Osteocyte (in vitro differentiated cells): ENCODE results near the gene SH3PXD2B. TPM values are rescaled to one million over a fixed set of nuclear protein-coding genes. Genes with fewer than 3 reads are reported as not detected.

ENCODE experiments used
- DNase-seq: peaks from one replicate; pipeline ENCODE4 v3.0.0; 2021; ENCODE audit warnings: mixed read lengths; ENCODE audit not compliant: unreplicated experiment; ENCODE audit errors: extremely low spot score
- H3K27ac Mint-ChIP-seq: one replicate; pipeline ENCODE4 v1.8.0; 2021; ENCODE audit warnings: mild to moderate bottlenecking, mixed read lengths; ENCODE audit not compliant: unreplicated experiment
- H3K27me3 Mint-ChIP-seq: one replicate; pipeline ENCODE4 v1.8.0; 2021; ENCODE audit warnings: mixed read lengths; ENCODE audit not compliant: unreplicated experiment
- H3K36me3 Mint-ChIP-seq: one replicate; pipeline ENCODE4 v1.8.0; 2021; ENCODE audit warnings: mixed read lengths; ENCODE audit not compliant: unreplicated experiment
- H3K4me1 Mint-ChIP-seq: one replicate; pipeline ENCODE4 v1.8.0; 2021; ENCODE audit warnings: mixed read lengths; ENCODE audit not compliant: unreplicated experiment
- H3K4me3 Mint-ChIP-seq: one replicate; pipeline ENCODE4 v1.8.0; 2021; ENCODE audit warnings: mild to moderate bottlenecking, moderate library complexity, mixed read lengths; ENCODE audit not compliant: unreplicated experiment
- H3K9me3 Mint-ChIP-seq: one replicate; pipeline ENCODE4 v1.8.0; 2021; ENCODE audit warnings: mixed read lengths; ENCODE audit not compliant: unreplicated experiment
- CTCF ChIP-seq: fragments of 200-600 bp; sonication (generic); IDR thresholded peaks from 2 replicates; pipeline ENCODE4 v1.5.0; 2021; ENCODE audit warnings: antibody characterized with exemption, mild to moderate bottlenecking, moderate library complexity
- total RNA-seq: library from RNA; stranded (reverse); gene quantifications from 2 replicates; pipeline ENCODE4 v1.2.1, GENCODE V29; 2021

Gene SH3PXD2B
- total RNA-seq, 1 donor from 2014 or later, result 114 TPM

DNA sequence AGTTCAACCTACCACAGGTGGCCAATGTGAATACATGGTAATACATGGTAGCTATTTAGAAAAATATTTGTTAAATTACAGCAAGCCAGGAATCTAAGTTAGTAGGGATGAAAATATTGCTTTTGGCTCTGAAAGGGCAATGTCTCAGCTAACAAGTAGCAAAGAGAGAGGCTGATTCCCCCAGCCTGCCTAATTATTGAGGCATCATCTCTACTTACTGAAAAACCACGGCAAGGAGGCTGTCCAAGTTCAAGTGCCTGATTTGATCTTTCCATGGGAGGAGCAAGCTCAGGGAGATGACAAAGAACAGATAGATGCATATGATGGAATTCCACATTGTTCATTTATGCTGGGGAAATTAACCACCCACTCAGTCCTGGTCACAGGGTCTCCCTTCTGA, 142.0 kb downstream of the SH3PXD2B start:
- no peak overlapping the region for H3K4me3 Mint-ChIP-seq

GRCh38 chr5:172311605-172312004, 142.7 kb downstream of the SH3PXD2B start:
- peaks cover 1% of the 10 kb centered on the region for H3K36me3 Mint-ChIP-seq
- no peaks in the 10 kb centered on the region for H3K9me3 Mint-ChIP-seq
- no peak for DNase-seq
- TF ChIP-seq CTCF, result no peak
- no peak overlapping the region for H3K4me3 Mint-ChIP-seq
- peaks cover 2% of the 10 kb centered on the region for H3K27me3 Mint-ChIP-seq
- H3K4me1 Mint-ChIP-seq, result peaks cover 2% of the 10 kb centered on the region
- no peak overlapping the region for H3K27ac Mint-ChIP-seq

More for the DNA sequence above, 142.0 kb downstream of the SH3PXD2B start:
- no peak for TF ChIP-seq CTCF
- H3K27ac Mint-ChIP-seq, result no peak overlapping the region
- H3K9me3 Mint-ChIP-seq, result no peaks in the 10 kb centered on the region
- peaks cover 2% of the 10 kb centered on the region for H3K27me3 Mint-ChIP-seq
- peaks cover 1% of the 10 kb centered on the region for H3K36me3 Mint-ChIP-seq
- H3K4me1 Mint-ChIP-seq, result peaks cover 2% of the 10 kb centered on the region
- DNase-seq, result no peak

DNA sequence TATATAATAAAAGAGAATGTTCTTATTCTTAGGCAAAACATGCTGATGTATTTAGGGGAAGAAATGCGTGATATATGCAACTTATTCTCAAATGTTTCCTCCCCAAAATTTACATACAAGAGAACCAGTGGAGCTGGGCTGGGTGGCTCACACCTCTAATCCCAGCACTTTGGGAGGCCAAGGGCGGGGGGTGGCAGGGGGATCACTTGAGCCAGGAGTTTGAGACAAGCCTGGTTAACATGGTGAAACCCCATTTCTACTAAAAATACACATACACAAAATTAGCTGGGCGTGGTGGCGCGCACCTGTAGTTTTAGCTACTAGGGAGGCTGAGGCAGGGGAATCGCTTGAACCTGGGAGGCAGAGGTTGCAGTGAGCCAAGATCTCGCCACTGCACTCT, 143.3 kb downstream of the SH3PXD2B start:
- peaks cover 1% of the 10 kb centered on the region for H3K36me3 Mint-ChIP-seq
- H3K27me3 Mint-ChIP-seq, result peaks cover 2% of the 10 kb centered on the region
- no peak overlapping the region for H3K27ac Mint-ChIP-seq
- H3K4me1 Mint-ChIP-seq, result peaks cover 2% of the 10 kb centered on the region
- H3K4me3 Mint-ChIP-seq, result no peak overlapping the region
- TF ChIP-seq CTCF, result no peak
- no peak for DNase-seq
- H3K9me3 Mint-ChIP-seq, result no peaks in the 10 kb centered on the region

- no peak overlapping the region for H3K27ac Mint-ChIP-seq
- H3K27me3 Mint-ChIP-seq, result peaks cover 2% of the 10 kb centered on the region
- DNase-seq, result no peak
- H3K36me3 Mint-ChIP-seq, result peaks cover 2% of the 10 kb centered on the region
- no peak for TF ChIP-seq CTCF
- H3K4me1 Mint-ChIP-seq, result peaks cover 4% of the 10 kb centered on the region
- no peaks in the 10 kb centered on the region for H3K9me3 Mint-ChIP-seq
- H3K4me3 Mint-ChIP-seq, result no peak overlapping the region
Measured at GRCh38 chr5:172305380-172305779, 148.9 kb downstream of the SH3PXD2B start.

GRCh38 chr5:172303572-172304335, 150.6 kb downstream of the SH3PXD2B start:
- H3K27ac Mint-ChIP-seq, result no peak overlapping the region
- no peak for TF ChIP-seq CTCF
- DNase-seq, result no peak
- no peak overlapping the region for H3K4me3 Mint-ChIP-seq
- H3K27me3 Mint-ChIP-seq, result no peaks in the 10 kb centered on the region
- H3K36me3 Mint-ChIP-seq, result peaks cover 2% of the 10 kb centered on the region
- peaks cover 7% of the 10 kb centered on the region for H3K4me1 Mint-ChIP-seq
- H3K9me3 Mint-ChIP-seq, result no peaks in the 10 kb centered on the region
